GM19035 (cell line): ENCODE measurements around the gene UNC93B1.
"Not testable (repeated sequence)": the region's sequence is repeated elsewhere in the genome, so short reads cannot be mapped to it uniquely, and the experiment has no call there.

Source experiments
- ATAC-seq: cut with Tn5 transposase; IDR thresholded peaks from one replicate; pipeline ENCODE4 v1.9.1; 2021; ENCODE audit not compliant: unreplicated experiment

Gene UNC93B1

DNA sequence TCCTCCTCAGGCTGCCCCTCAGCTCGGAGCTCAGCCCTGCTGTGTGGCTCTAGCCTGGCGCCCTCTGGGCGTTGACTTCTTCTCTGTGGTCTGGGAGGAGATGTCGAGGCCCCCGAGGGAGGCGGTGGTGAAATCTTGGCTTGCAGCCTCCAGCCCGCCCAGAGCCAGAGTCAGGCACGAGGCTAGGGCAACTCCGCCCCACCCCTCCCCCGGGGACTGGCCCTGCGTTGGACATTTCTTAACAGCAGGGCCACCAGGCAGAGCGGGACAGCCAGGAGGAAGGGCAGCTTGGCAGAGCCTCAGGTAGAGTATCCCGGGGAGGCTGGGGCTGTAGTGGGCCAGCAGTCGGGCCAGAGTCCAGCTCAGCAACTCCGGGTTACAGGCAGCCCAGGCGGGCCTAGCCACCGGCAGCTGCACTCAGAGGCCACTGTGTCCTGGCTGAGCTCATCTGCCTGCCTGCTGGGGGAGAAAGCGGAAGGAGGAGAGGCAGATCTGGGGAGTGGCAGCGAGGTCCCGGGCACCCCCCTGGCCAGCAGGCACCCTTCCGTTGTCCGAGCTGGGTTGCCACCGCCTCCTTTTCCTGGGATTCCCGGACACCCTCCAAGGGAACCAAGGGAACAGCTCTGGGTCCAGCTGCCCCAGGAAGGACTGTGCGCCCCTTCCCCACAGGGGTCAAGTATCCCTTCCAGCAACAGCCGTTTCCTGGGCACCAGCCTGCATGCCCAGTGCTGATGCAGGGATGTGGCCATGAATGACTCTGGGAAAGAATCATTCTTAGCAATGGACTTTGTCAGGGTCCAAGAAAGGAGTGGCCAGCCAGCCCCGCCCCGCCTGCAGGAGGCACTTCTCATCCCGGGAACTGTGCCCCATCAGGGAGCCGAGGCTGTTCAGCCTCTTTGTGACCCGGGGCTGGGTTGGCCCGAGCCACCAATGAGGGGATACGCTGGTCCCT is 6.5 kb upstream of the UNC93B1 start, which contains the start of gene ALDH3B1:
ALDH3B1 (plus strand) TSS at position 238 of the 952 bp plus-strand sequence. CDS start 4,971 bp downstream, outside the sequence.
- ATAC-seq, result no peak

DNA sequence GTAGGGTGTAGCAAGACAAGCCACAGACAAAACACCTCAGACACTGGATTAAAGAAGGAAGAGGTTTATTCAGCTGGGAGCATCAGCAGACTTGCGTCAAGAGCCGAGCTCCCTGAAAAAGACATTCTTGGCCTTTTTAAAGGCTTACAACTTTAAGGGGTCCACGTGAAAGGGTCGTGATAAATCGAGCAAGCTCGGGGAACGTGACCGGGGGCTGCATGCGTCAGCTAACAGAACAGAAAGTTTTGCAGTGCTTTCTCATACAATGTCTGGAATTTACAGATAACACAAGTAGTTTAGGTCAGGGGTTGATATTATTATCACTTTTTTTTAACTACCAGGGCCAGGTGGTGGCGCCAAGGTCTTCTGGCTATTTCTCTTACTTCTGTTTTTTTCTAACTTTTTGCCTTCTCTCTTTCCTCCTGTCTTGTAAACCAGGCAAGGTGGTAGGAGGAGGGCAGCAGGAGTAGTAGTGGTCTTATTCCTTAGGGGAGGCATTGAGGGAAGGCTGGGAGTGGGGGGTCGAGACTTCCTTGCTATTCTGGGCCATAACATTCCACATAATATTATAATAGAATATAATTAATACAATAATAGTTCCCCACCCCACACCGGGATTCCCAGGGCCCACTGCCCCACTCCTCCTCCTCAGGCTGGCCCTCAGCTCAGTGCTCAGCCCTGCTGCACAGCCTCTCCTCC is 5.6 kb upstream of the UNC93B1 start:
- no peak for ATAC-seq

DNA sequence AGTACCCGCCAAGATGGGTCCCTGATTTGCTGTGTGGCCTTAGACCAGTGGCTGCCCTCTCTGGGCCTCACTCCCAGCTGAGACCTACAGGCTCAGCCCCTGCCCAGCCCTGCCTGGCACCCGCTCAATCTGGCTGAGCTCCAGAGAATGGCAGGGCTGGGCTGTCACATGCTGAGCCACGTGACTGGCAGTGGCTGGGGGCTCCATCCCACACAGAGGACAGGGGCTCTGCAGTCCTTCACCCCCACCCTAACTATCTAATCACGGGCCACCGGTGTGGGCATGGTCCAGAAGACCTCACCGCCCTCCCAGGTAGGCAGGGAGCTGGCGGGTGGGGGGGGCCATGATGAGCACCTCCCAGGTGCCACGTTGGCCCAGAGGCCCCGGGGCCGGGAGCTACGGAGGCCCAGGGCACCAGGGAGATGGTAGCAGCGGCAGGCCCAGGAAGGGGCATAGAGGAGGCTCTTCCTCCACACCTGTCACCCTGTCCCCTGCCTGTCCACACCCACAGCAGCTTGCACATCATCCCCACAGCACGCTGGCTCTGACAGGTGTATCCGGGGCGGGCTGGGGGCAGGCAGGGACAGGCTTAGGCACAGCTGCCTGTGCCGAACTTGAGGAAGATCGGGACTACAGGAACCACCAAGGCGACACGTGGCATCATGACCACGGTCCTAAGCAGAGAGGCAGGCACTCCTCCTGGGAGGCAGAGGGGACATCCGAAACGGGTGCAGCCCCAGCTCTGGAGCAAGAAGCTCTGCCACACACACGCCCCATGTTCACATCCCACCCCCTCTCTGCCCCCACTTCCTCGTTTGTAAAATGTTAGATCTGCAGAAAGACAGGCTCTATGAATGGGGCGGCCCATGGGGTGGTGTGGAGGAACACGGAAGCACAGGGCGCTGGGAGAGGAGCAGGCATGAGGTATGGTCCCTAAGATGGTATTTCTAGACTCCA is 4.8 kb upstream of the UNC93B1 start:
- no peak for ATAC-seq

DNA sequence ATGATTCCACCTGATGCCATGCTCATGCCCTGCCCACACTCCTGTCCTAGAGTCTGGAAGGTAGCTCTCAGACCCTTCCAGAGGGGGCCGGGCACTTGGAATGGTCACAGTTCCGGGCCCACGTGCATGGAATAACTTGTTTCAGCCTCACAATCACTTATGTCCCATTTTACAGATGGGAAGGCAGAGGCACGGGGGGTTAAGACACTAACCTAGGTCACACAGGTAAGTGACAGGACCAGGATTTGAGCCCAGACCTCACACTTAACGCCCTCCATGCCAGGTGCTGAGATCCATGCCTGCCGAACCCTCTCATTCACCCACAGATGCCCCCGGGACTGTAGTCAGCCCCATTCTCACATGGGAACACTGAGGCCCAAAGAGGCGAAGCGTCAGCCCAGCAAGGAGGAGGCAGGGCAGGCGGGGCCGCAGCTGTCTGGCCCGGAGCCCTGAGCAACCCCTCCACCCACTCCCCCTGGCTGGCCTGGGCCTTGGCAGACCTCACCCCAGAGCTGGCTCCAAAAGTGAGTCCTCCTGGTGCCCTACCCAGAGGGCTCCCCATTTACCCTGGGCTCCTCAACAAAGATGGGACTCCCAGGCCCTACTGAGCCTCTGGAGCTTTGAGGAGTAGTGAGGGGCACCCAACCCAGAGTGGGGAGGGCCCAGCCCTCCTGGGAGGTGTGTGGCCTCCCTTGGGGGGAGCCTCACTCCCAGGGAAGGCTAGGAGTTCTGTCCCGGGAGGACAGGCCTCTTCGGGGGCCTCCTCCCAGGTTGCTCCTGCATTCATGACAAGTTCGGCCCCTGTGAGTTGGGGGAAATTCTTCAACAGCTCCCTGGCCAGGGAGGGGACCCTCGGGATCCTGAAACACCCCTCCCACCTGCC is 3.8 kb upstream of the UNC93B1 start:
- no peak for ATAC-seq

DNA sequence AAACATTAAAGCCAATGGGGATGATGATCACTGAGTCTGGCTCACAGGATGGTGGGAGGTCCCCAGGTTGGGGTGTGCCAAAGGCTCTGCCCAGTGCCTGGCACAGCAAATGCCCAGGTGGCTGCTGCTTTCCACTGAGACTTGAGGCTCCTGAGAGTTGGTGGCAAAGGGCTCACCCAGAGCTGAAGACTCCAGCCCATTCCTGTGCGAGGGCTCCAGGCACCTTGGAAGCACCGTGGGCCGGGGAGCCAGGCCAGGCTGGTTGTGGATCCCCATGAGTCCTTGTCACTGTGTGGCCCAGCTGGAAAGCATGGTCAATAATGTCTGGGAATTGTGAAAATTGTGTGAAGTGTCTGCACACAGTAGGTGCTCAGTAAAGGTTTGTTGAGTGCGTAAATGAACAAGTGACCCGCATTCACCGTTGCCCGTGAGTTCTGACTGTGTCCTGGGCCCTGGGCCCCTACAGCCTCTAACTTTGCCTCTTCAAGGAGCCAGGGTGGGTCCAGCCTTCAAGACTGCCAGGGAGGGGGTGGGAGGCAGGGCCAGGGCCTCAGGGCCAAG is 2.8 kb upstream of the UNC93B1 start:
- ATAC-seq, result no peak

DNA sequence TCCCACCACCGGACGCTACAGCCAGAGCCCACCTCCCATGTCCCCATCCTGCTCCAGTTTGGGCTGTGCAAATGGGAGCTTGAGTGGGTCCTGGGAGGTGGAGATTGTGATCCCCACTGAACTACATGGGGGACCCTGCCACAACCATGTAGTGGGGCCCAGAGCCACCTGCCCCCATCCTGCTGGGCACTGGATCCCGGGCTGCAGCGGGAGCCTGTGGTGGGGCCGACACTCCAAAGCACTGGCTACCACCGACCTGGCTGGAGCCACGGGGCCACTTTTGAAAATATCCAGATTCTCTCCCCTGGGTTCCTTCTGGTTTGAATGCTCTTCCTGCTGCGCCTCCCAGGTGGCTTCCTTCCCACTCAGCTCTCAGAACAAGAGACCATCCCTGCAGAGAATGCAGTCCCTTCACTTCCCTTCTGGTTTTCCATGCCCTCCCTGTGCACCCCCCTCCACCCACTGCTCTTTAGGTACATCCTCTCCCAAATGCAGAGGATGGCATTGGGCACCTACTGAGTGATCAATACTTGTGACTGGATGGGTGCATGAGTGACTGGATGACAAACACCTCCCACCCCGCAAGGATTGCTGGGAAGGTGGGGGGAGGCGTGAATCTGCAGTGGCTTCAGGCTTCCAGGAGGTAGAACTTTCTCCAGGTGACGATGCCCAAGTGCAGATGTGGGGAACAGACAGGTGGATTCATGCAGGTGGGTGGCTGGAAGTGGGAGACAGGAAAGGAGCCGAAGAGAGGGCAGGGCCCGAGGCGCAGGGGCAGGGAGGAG is 846 bp upstream of the UNC93B1 start:
- ATAC-seq, result no peak

DNA sequence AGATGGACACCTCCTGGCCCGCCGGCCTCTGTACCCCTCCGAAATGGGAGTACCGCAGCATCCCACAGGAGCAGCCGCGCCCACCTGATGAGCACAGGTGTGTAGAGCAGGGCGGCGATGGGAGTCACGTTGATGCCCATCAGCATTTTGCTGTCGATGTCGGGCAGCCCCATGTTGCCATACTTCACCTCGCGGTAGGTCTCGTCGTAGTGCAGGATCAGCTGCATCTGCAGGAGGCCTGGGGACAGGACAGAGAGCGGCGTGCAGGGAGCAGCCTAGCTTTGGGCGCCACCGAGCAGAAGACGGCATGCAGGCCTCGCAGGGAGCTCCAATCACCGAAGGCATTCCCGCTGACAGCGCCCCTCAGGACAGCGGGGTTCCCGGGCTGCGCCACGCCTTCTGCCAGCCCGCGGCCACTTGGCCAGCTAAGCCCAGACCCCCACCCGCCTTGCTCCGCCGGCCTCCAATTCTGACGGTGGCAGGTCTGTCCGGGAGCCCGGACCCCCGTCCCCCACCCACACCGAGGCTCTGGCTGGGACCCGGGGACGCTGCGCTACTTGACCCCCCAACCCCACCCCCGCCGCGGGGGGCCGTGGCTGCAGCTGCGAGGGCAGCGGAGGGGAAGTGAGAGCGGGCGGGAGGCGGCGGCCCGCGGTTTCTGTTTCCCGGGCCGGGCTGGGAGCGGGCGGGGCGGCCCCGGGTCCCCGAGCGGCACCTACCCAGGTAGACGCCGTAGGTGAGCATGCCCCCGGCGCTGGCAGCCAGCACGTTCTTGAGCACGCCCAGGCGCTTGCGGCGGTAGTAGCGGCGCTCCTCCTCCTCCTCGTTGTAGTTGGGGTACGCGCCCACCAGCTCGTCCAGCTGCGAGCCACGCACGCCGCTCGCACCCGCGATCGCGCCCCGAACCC is 705 bp downstream of the UNC93B1 start:
- ATAC-seq, result peak; percentile 50

DNA sequence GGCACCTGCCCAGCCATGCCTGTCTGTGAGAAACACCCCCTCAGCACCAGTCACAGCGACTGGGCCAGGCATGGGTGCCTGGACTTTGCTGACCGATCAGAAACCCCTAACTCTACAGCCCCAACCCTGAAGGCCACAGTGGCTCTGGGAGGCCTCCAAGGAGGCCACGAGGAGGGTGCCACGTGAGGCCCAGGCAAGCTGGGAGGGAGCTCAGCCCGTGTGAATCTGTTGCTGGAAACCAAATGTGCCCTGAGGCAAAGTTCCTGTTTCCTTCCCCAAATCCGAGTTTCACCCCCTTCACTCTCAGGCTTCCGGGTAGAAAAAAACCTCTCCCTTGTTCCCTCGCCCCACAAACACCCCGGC is 1.3 kb downstream of the UNC93B1 start:
- peak; percentile 11 for ATAC-seq

DNA sequence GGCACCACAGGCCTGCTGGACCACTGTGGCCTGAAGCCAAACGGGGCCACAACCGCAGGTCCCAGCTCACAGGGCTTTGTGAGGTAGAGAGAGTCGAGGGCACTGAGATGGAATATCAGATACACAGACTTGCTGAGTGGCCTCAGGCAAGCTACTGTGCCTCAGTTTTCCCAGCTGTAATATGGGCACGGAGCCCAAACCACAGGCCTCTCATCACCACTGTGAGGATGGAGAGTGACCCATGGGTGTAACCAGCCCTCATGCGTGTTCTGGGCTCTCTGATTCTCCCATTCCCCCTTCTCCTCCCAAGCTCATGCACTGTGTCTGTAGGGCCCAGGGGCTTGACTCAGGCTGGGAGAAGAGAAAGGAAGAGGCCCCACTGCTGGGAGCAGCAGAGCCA is 4.2 kb downstream of the UNC93B1 start:
- ATAC-seq, result no peak

DNA sequence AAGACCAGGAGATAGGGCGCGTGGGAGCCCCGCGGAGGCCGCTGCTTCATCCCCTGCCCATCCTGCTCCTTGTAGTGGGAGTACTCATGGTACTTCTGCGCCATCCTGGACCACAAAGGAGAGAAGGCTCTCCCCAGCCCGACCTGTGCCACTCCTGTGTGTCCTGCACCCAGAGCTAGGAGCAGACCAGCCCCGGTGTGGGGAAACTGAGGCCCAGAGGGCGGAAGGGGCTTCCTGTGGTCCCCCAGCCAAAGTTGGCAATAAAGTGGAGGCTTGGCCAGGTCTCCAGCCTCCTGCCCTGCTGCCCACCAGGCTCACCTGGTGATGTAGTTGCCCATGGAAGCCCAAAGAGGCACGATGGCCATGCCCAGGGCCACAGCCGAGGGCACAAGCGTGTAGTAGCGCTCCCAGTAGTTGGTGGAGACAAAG is 4.7 kb downstream of the UNC93B1 start:
- ATAC-seq, result no peak

DNA sequence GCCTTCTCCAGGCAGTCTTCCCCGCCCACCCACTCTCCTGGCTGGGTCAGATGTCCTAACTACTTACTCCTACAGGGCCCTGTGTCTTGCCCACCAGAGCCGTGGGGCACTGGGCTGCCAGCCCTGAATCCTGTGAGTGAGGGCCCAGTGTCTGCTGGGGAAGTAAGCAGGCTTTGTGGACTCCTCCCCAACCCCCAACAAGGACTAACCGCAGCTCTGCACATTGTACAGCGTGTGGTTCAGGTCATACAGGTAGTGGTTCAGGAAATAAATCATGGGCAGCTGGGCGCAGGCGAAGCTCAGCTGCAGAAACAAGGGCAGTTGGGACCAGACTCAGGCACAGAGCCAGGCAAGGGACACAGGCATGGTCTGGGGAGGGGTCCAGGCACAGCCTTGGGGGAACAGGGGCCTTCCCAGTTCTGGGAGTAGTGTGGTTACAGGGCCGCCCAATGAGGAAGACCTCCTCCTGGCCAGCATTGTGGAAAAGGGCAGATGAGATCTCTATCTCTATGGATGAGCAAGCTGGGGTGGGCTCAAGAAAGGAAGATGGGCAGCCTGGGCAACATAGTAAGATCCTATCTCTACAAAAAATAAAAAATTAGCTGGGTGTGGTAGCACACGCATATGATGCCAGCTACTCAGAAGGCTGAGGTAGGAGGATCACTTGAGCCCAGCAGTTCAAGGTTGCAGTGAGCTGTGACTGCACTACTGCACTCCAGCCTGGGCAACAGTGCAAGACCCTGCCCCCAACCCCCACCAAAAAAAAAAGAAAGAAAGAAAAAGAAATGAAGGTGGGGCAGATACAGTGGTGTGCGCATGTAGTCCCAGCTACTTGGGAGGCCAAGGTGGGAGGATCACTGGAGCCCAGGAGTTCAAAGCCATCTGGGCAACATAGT is 5.5 kb downstream of the UNC93B1 start:
- no peak for ATAC-seq

DNA sequence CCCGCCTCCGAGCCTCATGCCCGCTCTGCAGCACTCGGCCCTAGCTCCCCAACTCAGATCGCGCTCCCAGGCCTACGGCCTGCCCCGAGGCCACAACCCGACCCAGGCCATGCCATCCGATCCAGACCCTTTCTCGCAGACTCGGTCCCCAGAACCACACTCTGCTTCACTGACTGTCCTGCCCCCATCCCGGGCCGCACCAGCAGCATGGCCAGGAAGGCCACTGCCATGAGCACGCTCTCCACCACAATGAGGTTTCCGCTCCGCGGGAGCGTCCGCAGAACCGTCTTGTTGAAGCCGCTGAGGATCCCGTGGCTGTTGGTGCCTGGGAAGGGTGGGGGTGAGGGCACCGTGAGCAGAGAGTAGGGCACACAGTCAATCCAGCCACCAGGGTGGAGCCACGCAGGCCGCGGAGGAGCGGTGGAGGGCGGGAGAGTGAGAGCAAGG is 6.4 kb downstream of the UNC93B1 start:
- no peak for ATAC-seq

DNA sequence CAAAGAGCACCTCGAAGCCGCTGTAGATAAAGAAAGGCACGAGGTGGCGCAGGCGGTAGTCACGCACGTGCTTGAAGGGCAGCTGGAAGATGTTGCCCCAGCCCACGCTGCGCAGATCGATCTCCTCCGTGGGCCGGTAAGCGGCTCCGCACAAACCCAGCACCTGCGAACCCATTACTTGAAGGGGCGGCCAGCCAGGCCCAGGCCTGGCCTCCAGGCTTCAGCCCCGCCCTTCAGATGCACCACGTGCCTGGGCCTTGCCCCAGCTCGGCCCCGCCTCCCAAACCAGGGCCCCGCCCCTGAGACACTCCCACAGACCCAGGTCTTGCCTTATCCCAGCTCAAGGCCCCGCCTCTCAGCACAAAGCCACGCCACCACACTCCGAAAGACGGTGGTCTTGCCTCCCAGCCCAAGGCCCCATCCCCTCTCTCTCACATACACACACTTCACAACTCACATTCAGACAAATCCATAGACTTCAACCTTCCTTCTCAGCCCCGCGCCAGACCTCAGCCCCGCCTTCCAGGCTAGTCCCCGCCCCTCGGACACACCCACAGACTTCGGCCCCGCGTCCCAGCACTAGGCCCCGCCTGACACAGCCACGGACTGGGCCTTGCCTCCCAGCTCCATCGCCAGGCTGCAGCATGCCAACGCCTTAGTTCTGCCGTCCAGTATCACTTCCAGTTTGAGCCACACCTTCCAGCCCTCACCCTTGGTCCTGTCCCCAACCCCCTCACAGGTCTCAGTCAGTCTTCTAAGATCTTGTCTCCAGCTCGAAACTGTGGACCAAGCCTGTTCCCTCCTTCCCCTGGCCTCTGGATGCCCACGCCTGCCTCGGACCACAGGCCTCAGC is 7.0 kb downstream of the UNC93B1 start:
- ATAC-seq, result no peak

DNA sequence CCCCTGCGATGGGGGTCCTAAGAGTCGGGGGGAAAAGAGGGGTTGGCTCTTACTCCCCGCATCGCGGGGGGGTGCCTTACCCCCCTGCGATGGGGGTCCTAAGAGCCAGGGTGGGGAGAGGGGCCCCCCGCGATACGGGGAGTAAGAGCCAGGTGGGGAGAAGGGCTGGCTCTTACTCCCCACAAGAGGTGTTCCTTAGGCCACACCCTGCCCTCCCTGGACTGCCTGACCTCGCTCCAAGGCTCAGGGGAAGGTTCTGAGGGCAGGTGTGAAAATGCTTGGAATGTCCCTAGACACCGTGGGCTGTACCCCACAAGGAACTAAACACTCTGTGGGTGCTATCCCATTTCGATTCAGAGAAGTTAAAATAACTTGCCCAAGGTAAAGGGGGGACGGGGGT is 7.8 kb downstream of the UNC93B1 start:
- ATAC-seq, result no peak

DNA sequence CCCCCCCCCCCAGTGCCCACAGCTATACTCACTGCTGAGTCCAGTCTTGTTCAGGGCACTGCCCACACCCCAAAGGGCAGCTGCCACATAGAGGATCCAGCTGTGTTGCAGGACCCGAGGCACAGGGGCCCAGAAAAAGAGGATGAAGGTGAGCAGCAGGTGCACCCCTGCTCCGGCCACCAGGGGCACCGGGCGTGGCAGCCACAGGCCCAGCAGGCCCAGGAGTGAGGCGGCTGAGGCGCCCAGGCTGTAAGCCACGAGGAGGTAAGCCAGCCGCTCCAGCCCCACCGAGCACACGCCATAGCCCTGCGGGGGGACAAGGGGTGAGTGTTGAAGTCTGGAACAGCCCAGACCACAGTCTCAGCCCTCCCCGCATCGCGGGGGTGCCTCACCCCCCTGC is 8.3 kb downstream of the UNC93B1 start:
- not testable (repeated sequence) for ATAC-seq

DNA sequence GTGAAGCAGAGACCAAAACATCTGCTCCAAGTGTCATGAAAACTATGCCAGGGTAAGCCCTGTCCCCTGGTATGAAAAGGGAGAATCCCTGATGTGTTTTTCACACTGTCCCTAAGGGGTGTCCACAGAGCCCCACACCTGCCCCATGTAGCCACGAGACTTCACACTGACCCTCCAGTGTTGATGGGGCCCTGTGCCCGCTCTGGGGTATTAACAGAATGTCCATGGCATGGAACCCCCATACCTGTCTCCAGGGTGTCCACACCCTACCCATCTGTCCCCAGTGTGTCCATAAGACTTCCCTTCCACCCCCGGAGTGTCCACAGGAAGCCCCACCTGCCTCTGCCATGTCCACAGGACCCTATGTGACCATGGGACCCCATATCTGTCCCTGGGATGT is 8.8 kb downstream of the UNC93B1 start:
- ATAC-seq, result not testable (repeated sequence)
